Smooth muscle cell of the brain vasculature (primary cell): ENCODE data around the gene ABCC1.
"Not testable (repeated sequence)": the region's sequence is repeated elsewhere in the genome, so short reads cannot be mapped to it uniquely, and the experiment has no call there.

ENCODE experiments used
- DNase-seq: peaks from one replicate; pipeline ENCODE4 v3.0.0-alpha.2; 2012; ENCODE audit warnings: low read depth, low spot score

ABCC1 gene

GRCh38 chr16:16140537-16140936 is 191.1 kb downstream of the ABCC1 start:
- no peak for DNase-seq

GRCh38 chr16:16141141-16141540 is 191.7 kb downstream of the ABCC1 start:
- DNase-seq = no peak

- no peak for DNase-seq
Measured at GRCh38 chr16:16141784-16142396, 192.5 kb downstream of the ABCC1 start.

DNA sequence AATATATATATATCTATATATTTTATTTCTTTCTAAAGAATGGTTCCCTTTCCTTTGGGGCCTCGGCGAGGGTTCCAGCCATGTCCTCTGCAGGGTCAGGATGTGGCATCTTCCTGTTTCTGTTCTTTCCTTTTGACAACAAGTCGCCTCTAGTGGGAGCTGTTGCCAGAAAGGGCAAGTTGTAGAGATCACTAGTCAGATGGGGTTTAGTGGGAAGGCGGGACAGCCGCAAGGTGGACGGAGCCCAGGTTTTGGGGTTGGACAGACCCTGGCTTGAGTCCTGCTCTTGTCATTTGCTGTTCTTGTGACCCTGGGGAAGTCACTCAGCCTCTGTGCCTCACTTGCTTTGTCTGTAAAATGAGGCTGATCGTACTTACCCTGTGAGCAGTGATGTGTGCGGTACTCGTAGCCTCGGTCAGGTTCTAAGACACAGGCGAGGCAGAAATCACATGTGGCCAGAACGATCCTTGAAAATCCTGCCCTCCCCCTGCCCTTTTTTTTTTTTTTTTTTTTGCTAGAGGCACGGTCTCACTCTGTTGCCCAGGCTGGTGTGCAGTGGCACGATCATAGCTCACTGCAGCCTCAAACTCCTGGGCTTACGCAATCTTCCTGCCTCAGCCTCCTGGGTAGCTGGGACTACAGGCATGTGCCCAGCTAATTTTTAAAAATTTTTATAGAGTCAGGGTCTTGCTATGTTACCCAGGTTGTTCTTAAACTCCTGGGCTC is 193.8 kb downstream of the ABCC1 start:
- DNase-seq = no peak

GRCh38 chr16:16143931-16144330 is 194.5 kb downstream of the ABCC1 start:
- no peak for DNase-seq

GRCh38 chr16:16144416-16144815 is 195.0 kb downstream of the ABCC1 start:
- no peak for DNase-seq

GRCh38 chr16:16145286-16145685 is 195.9 kb downstream of the ABCC1 start:
- no peak for DNase-seq

- no peak for DNase-seq
Measured at GRCh38 chr16:16146380-16147315, 197.2 kb downstream of the ABCC1 start.

DNA sequence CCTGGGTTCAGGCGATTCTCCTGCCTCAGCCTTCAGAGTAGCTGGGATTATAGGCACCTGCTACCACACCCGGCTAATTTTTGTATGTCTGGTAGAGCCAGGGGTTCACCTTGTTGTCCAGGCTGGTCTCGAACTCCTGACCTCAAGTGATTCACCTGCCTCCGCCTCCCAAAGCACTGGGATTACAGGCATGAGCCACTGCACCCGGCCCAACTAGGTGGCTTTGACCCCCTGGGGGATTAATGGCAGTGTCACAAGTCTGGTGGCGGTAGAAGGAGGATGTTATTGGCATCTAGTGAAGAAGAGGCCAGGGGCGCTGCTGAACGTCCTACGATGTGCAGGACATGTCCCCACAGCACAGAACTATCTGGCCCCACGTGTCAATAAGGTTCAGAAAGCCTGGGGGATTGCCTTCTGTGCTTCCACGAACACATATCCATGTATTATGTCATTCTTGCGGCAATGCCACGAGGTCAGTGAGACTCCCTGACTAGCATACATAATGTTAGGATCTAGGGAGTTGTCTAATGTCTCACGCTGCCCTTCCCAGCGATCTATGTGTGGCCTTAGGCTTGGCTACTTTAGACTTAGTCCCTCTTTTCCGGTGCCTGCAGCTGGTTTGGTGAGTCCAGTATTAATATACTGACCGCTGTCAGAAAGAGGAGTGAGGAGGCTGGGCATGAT is 198.0 kb downstream of the ABCC1 start:
- DNase-seq = no peak

- DNase-seq = not testable (repeated sequence)
Measured at GRCh38 chr16:16148000-16148599, 198.7 kb downstream of the ABCC1 start.

GRCh38 chr16:16148755-16149154 is 199.3 kb downstream of the ABCC1 start:
- no peak for DNase-seq

DNA sequence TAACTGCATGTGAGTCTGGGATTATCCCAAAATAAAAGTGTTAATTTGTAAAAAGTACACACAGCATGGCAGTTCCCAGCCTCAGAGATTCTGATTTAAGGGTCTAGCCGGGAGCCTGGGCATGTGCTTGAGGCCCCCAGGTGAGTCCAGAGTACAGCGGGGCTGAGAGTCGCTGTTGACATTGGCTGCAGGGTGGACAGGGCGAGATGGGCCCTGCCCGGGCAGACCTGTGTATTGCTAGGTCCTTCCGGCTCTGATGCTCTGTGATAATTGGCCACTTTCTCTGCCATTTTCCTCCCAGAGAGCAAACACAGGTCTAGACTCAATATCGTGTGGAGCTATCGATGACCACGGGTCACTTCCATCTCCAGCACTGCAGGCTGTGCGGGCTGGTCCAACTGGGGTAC is 200.3 kb downstream of the ABCC1 start:
- DNase-seq = no peak

DNA sequence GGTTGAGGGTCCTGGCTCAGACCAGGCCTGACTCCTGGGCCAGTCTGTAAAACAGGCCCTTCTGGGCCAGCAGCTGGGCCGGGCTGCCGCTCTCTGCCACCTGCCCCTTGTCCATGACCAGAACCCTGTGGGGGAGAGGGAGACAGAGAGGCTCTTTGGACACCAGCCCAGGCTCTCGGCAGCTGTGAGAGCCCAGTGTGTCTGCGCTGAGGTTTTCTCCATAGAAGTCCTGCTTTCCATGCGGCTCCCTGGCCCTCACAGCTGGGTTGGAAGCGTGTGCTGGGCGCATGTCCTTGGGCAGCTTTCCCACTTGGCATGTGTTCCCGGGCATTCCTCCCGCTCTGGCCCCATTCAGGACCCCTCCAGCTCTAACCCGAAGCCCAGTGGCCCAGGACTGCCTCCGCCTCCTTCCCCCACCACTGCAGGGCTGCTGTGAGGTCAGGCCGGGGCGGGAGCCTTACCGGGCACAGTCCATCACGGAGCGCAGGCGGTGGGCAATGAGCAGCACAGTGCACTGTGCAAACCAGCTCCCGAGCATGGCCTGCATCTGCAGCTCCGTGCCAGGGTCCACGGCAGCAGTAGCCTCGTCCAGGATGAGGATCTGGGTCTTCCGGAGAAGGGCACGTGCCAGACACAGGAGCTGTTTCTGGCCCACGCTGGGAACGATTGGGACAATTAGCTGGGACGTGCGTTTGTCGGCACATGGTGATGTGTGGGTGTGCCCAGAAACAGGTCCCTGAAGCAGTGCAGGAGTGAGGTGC is 200.9 kb downstream of the ABCC1 start:
- no peak for DNase-seq

GRCh38 chr16:16150878-16151152 is 201.4 kb downstream of the ABCC1 start:
- no peak for DNase-seq

DNA sequence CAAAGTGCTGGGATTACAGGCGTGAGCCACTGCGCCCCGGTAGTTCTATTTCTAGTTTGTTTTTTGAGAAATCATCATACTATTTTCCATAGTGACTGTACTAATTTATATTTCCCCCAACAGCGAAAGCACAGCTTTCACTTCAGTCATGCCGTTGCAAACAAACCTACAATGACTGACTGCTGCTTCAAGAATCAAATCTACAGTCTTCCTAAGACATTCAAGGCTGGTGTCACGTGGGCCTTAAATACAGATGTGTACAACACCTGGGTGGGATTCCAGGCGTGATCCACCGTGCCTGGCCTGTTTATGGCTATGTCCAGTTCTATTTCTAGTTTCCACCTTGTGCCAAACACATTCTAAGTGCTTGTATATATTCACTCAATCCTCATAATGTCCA is 201.9 kb downstream of the ABCC1 start:
- DNase-seq = no peak

DNA sequence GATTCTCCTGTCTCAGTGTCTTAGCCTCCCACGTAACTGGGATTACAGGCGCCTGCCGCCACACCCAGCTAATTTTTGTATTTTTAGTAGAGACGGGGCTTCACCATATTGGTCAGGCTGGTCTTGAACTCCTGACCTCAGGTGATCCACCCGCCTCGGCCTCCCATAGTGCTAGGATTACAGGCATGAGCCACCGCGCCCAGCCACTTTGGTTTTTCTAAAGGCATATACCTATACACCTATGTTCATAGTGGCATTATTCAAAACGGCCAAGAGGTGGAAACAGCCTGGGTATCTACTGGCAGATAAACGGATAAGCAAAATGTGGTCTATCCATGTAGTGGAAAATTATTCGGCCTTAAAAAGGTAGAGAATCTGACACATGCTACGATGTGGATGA is 203.6 kb downstream of the ABCC1 start:
- not testable (repeated sequence) for DNase-seq

DNA sequence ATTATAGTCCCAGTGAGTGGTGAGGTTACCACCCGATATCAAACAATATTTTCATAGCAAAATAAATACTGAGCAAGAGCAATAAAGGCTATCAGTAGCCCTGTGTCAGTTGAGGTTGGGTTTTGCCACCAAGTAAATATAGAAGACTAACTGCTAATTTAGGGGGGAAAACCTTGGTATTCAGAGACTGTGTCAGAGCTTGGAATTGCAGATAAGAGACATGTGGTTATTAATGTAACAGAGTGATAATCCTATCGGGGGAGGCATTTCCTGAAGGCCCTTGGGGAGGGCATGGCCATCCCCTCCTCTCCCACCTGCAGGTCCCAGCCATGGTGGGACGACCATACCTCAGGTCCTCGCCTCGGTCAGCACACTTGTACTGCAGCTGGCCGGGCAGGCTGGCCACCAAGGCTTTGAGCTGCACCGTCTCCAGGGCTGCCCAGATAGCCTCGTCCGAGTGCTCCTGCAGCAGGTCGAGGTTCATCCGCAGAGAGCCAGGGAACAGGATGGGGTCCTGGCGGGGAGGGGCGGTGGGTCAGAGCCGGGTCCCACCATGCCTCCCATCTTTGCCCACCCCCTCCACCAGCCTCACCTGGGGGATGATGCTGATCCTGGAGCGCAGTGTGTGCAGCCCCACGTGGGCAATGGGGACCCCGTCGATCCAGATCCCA is 205.0 kb downstream of the ABCC1 start:
- no peak for DNase-seq

- no peak for DNase-seq
Measured at GRCh38 chr16:16155234-16155633, 205.8 kb downstream of the ABCC1 start.

DNA sequence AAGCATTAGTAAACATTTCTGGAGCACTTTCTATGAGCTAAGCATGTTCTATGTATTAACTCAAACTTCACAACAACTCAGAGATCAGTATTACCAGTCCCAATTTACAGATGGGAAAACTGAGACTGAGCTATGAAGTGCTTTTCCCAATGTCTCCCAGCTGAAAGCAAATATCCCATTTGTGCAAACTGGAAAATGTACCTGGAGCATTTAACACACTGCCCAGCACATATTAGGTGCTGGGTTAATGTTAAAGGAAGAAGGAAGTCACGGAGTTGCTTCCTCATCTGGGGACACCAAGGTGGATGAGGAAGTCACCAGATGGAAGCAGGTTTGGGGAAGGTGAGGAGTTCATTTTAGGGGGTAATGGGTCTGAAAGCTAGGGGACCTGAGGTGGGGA is 207.8 kb downstream of the ABCC1 start:
- DNase-seq = no peak

GRCh38 chr16:16158082-16158658 is 208.8 kb downstream of the ABCC1 start:
- no peak for DNase-seq
